Rectal smooth muscle tissue (tissue), 1 donor: ENCODE measurements around the gene TWIST2.

ENCODE experiments used
- H3K27ac ChIP-seq: one replicate; pipeline ENCODE4 v1.7.0; 2013; ENCODE audit warnings: low read depth, low read length, inconsistent platforms
- H3K27me3 ChIP-seq: one replicate; pipeline ENCODE4 v1.7.0; 2013; ENCODE audit warnings: low read length; ENCODE audit not compliant: control insufficient read depth, insufficient read depth
- H3K36me3 ChIP-seq: one replicate; pipeline ENCODE4 v1.7.0; 2013; ENCODE audit warnings: low read length; ENCODE audit not compliant: control insufficient read depth, insufficient read depth
- H3K4me1 ChIP-seq: one replicate; pipeline ENCODE4 v1.7.0; 2013; ENCODE audit warnings: low read length; ENCODE audit not compliant: control insufficient read depth, insufficient read depth
- H3K4me3 ChIP-seq: one replicate; pipeline ENCODE4 v1.7.0; 2013; ENCODE audit warnings: low read length
- H3K9ac ChIP-seq: one replicate; pipeline ENCODE4 v1.7.0; 2013; ENCODE audit warnings: low read length

Gene TWIST2

GRCh38 chr2:238891457-238892203 lies 43.7 kb downstream of the TWIST2 start:
- peak overlapping the region; percentile 18 for H3K27ac ChIP-seq
- no peaks in the 10 kb centered on the region for H3K27me3 ChIP-seq
- no peak overlapping the region for H3K9ac ChIP-seq
- H3K4me3 ChIP-seq = peak overlapping the region; percentile 26
- no peaks in the 10 kb centered on the region for H3K36me3 ChIP-seq
- H3K4me1 ChIP-seq = peaks cover 40% of the 10 kb centered on the region

- peak overlapping the region; percentile 26 for H3K4me3 ChIP-seq
- no peaks in the 10 kb centered on the region for H3K27me3 ChIP-seq
- H3K27ac ChIP-seq = peak overlapping the region; percentile 18
- H3K36me3 ChIP-seq = no peaks in the 10 kb centered on the region
- H3K4me1 ChIP-seq = peaks cover 40% of the 10 kb centered on the region
- H3K9ac ChIP-seq = no peak overlapping the region
These were observed 44.3 kb downstream of the TWIST2 start for GRCh38 chr2:238892204-238892500.

GRCh38 chr2:238892796-238893195 lies 44.9 kb downstream of the TWIST2 start:
- no peaks in the 10 kb centered on the region for H3K36me3 ChIP-seq
- no peak overlapping the region for H3K27ac ChIP-seq
- H3K9ac ChIP-seq = no peak overlapping the region
- H3K4me1 ChIP-seq = peaks cover 40% of the 10 kb centered on the region
- H3K27me3 ChIP-seq = no peaks in the 10 kb centered on the region
- H3K4me3 ChIP-seq = no peak overlapping the region

- Histone ChIP-seq H3K36me3 (no peaks in the 10 kb centered on the region), H3K4me3 (no peak overlapping the region), H3K9ac (no peak overlapping the region), H3K27ac (peak overlapping the region; percentile 57), H3K27me3 (no peaks in the 10 kb centered on the region), H3K4me1 (peaks cover 40% of the 10 kb centered on the region)
These were observed 45.6 kb downstream of the TWIST2 start for GRCh38 chr2:238893349-238894000.

- Histone ChIP-seq H3K4me1 (peaks cover 40% of the 10 kb centered on the region), H3K4me3 (no peak overlapping the region), H3K27me3 (no peaks in the 10 kb centered on the region), H3K36me3 (no peaks in the 10 kb centered on the region), H3K9ac (no peak overlapping the region), H3K27ac (peak overlapping the region; percentile 57)
These were observed 46.5 kb downstream of the TWIST2 start for GRCh38 chr2:238894226-238894949.

GRCh38 chr2:238894950-238895298 lies 47.0 kb downstream of the TWIST2 start:
- Histone ChIP-seq H3K4me3 (no peak overlapping the region), H3K4me1 (peaks cover 40% of the 10 kb centered on the region), H3K9ac (no peak overlapping the region)

GRCh38 chr2:238895361-238895882 lies 47.5 kb downstream of the TWIST2 start:
- peak overlapping the region; percentile 42 for H3K27ac ChIP-seq
- peaks cover 40% of the 10 kb centered on the region for H3K4me1 ChIP-seq
- H3K4me3 ChIP-seq = no peak overlapping the region
- no peak overlapping the region for H3K9ac ChIP-seq
- no peaks in the 10 kb centered on the region for H3K36me3 ChIP-seq
- no peaks in the 10 kb centered on the region for H3K27me3 ChIP-seq

More at GRCh38 chr2:238894950-238895298, 47.0 kb downstream of the TWIST2 start:
- H3K27ac ChIP-seq = peak overlapping the region; percentile 42
- no peaks in the 10 kb centered on the region for H3K27me3 ChIP-seq
- H3K36me3 ChIP-seq = no peaks in the 10 kb centered on the region

- no peaks in the 10 kb centered on the region for H3K36me3 ChIP-seq
- H3K4me1 ChIP-seq = peaks cover 40% of the 10 kb centered on the region
- no peaks in the 10 kb centered on the region for H3K27me3 ChIP-seq
- no peak overlapping the region for H3K9ac ChIP-seq
- no peak overlapping the region for H3K4me3 ChIP-seq
- peak overlapping the region; percentile 47 for H3K27ac ChIP-seq
These were observed 48.2 kb downstream of the TWIST2 start for GRCh38 chr2:238895891-238896600.

- Histone ChIP-seq H3K4me1 (peaks cover 40% of the 10 kb centered on the region), H3K9ac (no peak overlapping the region), H3K27me3 (no peaks in the 10 kb centered on the region), H3K4me3 (no peak overlapping the region), H3K27ac (no peak overlapping the region), H3K36me3 (no peaks in the 10 kb centered on the region)
These were observed 48.8 kb downstream of the TWIST2 start for GRCh38 chr2:238896641-238897040.

- peaks cover 34% of the 10 kb centered on the region for H3K4me1 ChIP-seq
- no peak overlapping the region for H3K9ac ChIP-seq
- no peak overlapping the region for H3K27ac ChIP-seq
- H3K36me3 ChIP-seq = no peaks in the 10 kb centered on the region
- H3K27me3 ChIP-seq = no peaks in the 10 kb centered on the region
- H3K4me3 ChIP-seq = no peak overlapping the region
These were observed 49.4 kb downstream of the TWIST2 start for GRCh38 chr2:238897122-238897880.

- Histone ChIP-seq H3K27me3 (no peaks in the 10 kb centered on the region), H3K27ac (no peak overlapping the region), H3K9ac (no peak overlapping the region), H3K4me3 (no peak overlapping the region), H3K4me1 (peaks cover 32% of the 10 kb centered on the region), H3K36me3 (no peaks in the 10 kb centered on the region)
These were observed 50.0 kb downstream of the TWIST2 start for GRCh38 chr2:238897911-238898311.
